Measurements from ENCODE around the gene KLHL29.

- TF ChIP-seq TAF1 (IDR thresholded peaks at IDR 0.05; ENCODE audit: borderline replicate concordance, low read depth, low read length) (no peak), POLR2A (IDR thresholded peaks at IDR 0.05; ENCODE audit: low read depth, low read length) (no peak)
These were observed 361.3 kb downstream of the KLHL29 start for GRCh38 chr2:23746141-23746863.
